MG63 (cell line): Measurements from ENCODE around the gene VPS11. TPM values are rescaled to one million over a fixed set of nuclear protein-coding genes. Genes with fewer than 3 reads are reported as not detected.
A peak's percentile ranks its signal among the peaks of the same experiment; 100 is the strongest.

Experiments used
- DNase-seq: peaks from one replicate; pipeline ENCODE4 v3.0.0-alpha.2; 2020
- H3K27me3 ChIP-seq: fragments of 250-450 bp; sonication (Bioruptor Pico); 2 replicates; pipeline ENCODE4 v1.5.1; 2020; ENCODE audit warnings: mild to moderate bottlenecking, moderate library complexity
- H3K36me3 ChIP-seq: fragments of 250-450 bp; sonication (Bioruptor Pico); 2 replicates; pipeline ENCODE4 v1.5.1; 2020; ENCODE audit warnings: mild to moderate bottlenecking, moderate library complexity
- H3K4me3 ChIP-seq: fragments of 250-450 bp; sonication (Bioruptor Pico); 2 replicates; pipeline ENCODE4 v1.5.1; 2020; ENCODE audit warnings: mild to moderate bottlenecking, moderate library complexity
- H3K9me3 ChIP-seq: fragments of 250-450 bp; sonication (Bioruptor Pico); 2 replicates; pipeline ENCODE4 v1.5.1; 2020; ENCODE audit warnings: mild to moderate bottlenecking, moderate library complexity
- total RNA-seq: library from RNA; depleted of rRNA; stranded (reverse); fragments of >200 nt; shearing (Covaris generic); gene quantifications from 2 replicates; pipeline ENCODE4 v1.2.3, GENCODE V29; 2014; ENCODE audit warnings: low replicate concordance; rRNA removed

VPS11 gene
- 9.1 and 14.2 TPM in 2 replicates for total RNA-seq

DNA sequence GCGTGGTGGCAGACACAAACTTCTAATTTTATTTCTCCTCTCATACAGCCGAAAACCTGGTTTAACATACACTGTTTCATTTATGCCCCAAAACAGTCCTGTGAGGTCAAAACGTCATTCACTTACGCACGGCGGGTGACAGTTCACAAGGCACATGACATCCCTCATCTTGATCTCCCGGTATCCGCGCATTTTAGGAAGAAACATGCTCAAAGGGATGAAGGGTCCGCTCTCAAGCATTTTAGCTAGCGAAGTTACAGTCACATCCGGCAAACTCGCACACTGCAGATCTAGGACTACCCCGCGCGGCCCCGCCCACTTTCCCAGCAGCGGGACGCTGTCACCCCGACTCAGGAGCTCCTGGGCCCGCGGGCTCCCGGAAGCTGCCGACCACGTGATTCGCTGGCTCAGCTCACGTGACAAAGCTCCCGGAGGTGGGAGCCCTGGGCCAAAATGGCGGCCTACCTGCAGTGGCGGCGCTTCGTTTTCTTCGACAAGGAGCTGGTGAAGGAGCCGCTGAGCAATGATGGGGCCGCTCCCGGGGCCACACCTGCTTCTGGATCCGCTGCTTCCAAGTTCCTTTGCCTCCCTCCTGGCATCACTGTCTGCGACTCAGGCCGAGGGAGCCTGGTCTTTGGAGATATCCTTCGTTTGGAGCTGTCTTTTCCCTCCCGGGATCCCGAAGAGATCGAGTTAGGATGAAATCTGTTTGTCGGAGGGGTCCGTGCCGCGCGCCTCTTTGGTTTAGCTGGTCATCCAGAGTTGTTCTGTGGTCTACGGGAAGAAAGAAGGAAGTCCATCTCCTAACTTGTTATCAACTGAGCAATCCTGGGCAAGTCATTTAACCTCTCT lies at the start of gene VPS11:
TSS of gene VPS11 (plus strand) at position 448 of the 852 bp plus-strand sequence. CDS start at position 454, 6 bp downstream.
- peak; percentile 98 for DNase-seq
- Histone ChIP-seq H3K36me3 (peaks cover 13% of the 10 kb centered on the region), H3K4me3 (peak within 1 kb of the TSS; percentile 96), H3K9me3 (no peaks in the 10 kb centered on the region), H3K27me3 (no peaks in the 10 kb centered on the region)

DNA sequence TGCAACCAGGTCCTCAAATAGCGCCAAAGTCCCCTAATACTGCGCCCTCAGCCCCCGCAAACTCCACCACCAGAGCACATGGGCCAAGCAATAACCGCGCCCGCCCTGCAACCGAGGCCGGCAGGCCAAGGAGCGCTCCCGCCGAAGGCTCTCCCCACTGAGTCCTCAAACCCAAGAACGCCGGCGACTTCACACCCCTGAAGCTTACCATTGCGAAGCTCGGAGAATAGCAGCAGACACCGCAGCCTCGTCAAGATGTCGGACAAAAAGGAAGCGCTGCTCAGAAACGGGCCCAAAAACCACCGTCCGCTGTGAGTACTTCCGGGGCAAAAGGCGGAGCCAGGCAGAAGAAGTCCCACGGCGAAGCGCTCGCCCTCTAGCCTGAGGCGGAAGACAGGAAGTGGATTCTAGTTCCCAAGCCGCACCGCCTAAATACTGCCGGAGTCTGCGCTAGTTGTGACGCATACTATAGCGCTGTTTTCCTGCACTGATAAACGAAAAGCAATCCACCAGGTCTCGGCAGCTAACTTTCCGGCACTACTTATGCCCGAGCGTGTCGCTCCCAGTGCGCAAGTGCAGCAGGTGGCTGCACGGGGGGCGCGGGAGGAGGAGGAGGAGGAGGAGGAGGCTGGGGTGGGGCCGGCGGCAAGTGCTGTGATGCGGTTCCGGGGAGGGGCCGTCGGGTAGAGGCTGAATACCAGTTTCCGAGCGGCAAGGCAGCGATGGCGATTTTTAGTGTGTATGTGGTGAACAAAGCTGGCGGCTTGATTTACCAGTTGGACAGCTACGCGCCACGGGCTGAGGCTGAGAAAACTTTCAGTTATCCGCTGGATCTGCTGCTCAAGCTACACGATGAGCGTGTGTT lies 49.3 kb upstream of the VPS11 start, which contains the start of the genes RPS25 and TRAPPC4:
TSS of gene RPS25 (minus strand) at position 270 of the 865 bp plus-strand sequence. CDS start at position 211, 59 bp downstream.
TSS of gene TRAPPC4 (plus strand) at position 693 of the 865 bp plus-strand sequence. CDS start at position 723, 30 bp downstream.
- DNase-seq, result peak; percentile 96
- Histone ChIP-seq H3K4me3 (peak within 1 kb of the TSS; percentile 97), H3K9me3 (no peaks in the 10 kb centered on the region; the same call in 1 of the 2 replicates), H3K27me3 (no peaks in the 10 kb centered on the region), H3K36me3 (peaks cover 75% of the 10 kb centered on the region)

- Histone ChIP-seq H3K27me3 (no peaks in the 10 kb centered on the region), H3K9me3 (no peaks in the 10 kb centered on the region; the same call in 1 of the 2 replicates), H3K36me3 (peaks cover 70% of the 10 kb centered on the region), H3K4me3 (peak overlapping the region; percentile 97)
- DNase-seq, result no peak
These were observed 47.6 kb upstream of the VPS11 start for GRCh38 chr11:119019996-119020395.

DNA sequence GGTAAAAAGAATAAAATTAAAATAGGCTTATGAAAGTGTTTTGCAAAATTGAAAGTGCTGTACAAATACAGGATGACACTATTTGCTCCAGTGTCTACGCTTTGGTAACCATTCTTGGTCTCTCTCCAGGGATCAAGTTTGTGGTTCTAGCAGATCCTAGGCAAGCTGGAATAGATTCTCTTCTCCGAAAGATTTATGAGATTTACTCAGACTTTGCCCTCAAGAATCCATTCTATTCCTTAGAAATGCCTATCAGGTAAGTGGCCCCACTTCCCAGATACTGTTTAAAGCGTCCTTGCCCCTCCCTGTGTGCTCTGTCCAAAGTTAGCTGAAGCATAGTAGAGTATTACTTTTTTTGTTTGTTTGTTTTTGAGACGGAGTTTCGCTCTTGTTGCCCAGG lies 46.0 kb upstream of the VPS11 start:
- no peak for DNase-seq

GRCh38 chr11:119023741-119024140 lies 43.9 kb upstream of the VPS11 start:
- no peak for DNase-seq
- Histone ChIP-seq H3K4me3 (no peak overlapping the region), H3K9me3 (no peaks in the 10 kb centered on the region), H3K36me3 (peaks cover 41% of the 10 kb centered on the region), H3K27me3 (no peaks in the 10 kb centered on the region)

More for the DNA sequence above, 46.0 kb upstream of the VPS11 start:
- peaks cover 56% of the 10 kb centered on the region for H3K36me3 ChIP-seq
- no peak overlapping the region for H3K4me3 ChIP-seq
- no peaks in the 10 kb centered on the region for H3K27me3 ChIP-seq
- no peaks in the 10 kb centered on the region; the same call in 1 of the 2 replicates for H3K9me3 ChIP-seq

DNA sequence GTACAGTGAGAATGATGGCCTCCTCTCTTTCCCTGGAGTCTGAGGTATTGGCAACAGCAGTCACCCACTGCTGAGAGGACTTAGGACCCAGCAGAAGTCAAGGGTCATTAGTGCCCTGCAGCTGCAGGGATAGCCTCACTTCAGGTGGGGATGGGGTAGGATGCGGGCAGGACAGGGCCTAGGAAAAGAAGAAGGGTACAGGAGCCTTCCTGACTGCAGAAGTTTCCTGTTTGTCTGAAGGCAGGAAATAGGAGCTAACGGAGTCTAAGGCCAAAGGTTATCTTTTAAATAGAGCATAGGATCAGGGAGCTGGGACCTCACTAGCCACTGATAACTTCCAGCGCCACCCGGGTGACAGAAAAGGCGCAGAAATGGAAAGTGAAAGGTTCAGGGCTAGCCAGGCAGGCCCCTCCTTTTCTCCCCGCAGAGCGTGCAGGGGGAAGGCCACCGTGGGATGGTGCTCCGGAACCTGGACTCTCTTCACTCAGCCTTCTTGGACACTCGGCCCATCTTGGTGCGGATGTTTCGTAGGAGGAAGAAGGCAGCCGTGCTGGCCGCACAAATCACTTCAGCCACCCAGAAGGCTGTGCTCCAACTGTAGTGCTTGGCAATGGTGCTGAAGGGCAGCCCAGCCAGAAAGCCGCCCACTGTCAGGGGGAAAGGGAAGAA lies 43.1 kb upstream of the VPS11 start:
- Histone ChIP-seq H3K27me3 (no peaks in the 10 kb centered on the region), H3K36me3 (peaks cover 41% of the 10 kb centered on the region), H3K4me3 (no peak overlapping the region), H3K9me3 (no peaks in the 10 kb centered on the region)
- DNase-seq, result no peak

DNA sequence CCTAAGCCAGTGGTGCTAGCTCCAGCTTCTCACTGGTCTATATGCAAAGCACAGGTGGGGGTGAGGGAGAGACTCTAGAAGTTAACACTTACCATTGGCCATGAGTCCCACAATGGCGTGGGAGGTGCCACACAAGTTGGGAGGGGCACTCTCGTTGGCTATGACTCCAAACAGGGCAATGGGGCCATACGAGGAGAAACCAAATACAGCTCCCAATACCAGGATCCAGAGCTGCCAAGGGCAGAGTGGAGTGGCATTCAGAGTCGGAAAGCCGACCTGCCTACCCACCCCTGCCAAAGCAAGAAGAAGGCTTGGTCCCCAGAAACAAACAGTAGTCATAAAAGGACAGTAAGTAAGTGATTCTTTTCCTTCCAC lies 42.5 kb upstream of the VPS11 start:
- Histone ChIP-seq H3K36me3 (peaks cover 37% of the 10 kb centered on the region), H3K4me3 (no peak overlapping the region), H3K9me3 (no peaks in the 10 kb centered on the region), H3K27me3 (no peaks in the 10 kb centered on the region)
- no peak for DNase-seq

DNA sequence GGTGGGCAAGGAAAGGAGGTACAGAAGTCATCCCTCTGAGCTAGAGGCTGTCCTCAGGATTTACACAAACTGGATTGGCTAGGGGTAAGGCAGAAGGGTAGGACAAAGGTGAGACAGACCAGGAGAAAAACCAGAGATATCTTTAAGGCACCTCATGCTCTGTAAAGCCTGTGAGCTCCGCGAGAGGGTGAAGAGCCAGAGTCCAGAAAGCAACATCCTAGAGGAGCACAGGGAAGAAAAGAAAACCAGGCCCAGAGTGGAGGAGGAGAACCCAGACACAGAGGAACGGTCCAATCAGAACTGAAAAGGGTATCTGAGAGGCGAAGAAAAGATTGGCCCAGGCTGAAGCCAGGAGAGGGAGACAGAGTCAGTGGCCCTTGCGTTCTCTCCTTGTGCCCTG lies 42.1 kb upstream of the VPS11 start:
- Histone ChIP-seq H3K4me3 (no peak overlapping the region), H3K36me3 (peaks cover 36% of the 10 kb centered on the region), H3K27me3 (no peaks in the 10 kb centered on the region), H3K9me3 (no peaks in the 10 kb centered on the region)
- no peak for DNase-seq

DNA sequence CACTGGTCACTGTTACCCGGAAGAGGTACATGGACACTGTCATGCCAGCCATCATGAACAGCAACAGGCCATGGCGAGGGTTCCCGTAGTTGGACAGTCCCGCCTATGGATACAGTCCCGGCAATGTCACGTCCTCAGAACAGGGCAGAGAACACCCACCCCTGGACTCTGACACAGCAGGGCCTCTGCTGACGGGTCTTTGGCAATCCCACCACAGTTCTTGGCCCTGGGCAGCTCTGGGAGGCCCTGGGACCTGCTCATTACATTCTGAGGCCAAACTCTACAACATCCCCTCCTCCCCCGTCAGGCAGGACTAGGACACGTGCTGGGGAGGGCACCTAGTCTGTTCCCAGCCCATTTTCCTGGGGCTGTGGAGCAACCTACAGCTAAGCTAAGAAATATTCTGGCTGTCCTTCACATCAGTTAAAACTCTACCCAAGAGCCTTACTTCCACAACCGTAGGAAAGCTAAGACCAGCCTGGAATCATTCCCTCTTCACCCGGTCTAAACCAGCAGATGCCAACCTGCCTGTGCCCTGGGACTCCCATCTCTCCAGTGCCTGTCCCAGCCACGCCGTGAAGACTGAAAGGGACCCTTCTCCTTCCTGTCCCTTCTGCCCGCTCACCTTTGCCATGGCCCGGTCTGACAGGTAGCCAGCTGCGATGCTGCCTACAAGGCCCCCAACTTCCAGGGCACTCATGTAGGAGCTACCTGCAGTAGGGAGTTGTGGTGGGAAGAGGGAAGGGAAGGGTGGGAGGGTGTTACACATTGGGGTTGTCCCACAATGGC lies 41.4 kb upstream of the VPS11 start:
- DNase-seq, result no peak
- Histone ChIP-seq H3K36me3 (peaks cover 31% of the 10 kb centered on the region), H3K4me3 (no peak overlapping the region), H3K9me3 (no peaks in the 10 kb centered on the region), H3K27me3 (no peaks in the 10 kb centered on the region)

- Histone ChIP-seq H3K27me3 (no peaks in the 10 kb centered on the region), H3K4me3 (no peak overlapping the region), H3K9me3 (no peaks in the 10 kb centered on the region), H3K36me3 (peaks cover 23% of the 10 kb centered on the region)
- no peak for DNase-seq
These were observed 40.6 kb upstream of the VPS11 start for GRCh38 chr11:119026970-119027369.

DNA sequence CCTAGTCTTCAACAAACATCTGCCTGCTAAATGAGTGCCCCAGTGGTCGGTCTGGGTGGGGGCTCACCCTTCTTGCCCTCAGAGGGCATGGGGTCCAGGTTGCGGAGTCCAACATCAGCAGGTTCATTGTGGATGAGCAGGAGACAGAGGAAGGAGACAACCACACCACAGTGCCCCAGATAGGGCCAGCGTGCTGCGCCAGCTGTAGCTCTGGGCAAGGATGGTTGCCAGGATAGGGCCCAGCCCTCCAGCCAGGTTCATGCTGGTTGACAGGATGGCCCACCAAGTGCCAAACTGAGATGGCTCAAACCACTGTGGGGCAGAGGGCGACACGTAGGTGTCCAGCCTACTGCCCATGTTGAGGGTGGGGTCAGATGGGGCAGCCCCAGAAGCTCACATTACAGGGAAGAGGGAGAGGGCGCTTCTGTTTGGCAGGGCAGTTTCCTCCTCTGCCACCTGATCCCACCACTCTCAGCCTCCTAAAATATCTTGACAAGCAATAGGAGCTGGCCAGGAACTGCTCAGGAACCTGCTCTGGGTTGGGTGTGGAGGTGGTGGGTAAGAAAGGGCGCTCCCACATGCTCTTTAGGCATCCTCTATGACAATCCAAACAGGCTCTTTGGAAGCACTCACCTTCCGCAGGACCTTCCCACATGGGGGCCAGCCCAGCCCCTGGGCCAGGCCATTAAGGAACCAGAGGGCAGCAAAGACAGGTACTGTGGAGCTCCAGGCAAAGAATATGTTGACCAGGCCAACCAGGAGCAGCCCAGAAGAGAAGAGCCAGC lies 39.9 kb upstream of the VPS11 start:
- Histone ChIP-seq H3K4me3 (no peak overlapping the region), H3K36me3 (peaks cover 16% of the 10 kb centered on the region), H3K27me3 (no peaks in the 10 kb centered on the region), H3K9me3 (no peaks in the 10 kb centered on the region)
- DNase-seq, result no peak

DNA sequence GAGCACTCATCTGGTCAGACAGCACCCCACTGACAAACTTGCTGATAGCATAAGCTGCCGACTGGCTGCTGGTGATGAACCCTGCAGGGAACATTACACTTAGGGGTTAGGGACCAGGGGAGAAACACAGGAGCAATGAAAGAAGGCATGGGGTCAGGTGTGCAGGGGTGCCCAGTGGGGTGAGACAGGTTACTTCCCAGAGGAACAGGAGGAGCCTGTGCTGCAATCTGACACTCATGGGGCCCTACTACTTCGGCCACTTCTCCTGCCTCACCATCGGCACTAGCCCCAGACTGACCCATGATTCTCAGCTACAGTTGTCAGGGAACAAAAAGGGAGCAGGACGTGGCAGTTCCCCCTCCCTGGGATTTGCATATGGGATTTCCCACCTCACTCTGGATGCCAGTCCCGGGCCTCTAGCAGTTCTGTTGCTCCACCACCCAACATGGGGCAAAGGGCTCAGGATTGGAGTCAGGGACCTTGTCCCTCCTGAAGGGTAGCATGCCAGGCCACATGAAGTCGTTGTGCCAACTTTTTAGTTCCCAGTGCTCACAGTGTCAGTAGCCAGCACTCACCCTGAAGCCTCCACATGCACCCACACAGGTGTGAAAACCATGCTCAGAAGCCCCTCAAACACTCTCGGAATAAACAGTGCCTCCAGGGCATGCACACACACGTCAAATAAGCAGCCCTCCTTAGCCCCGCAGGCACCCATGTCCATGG lies 39.1 kb upstream of the VPS11 start:
- H3K4me3 ChIP-seq, result no peak overlapping the region
- H3K36me3 ChIP-seq, result peaks cover 10% of the 10 kb centered on the region
- no peaks in the 10 kb centered on the region for H3K27me3 ChIP-seq
- H3K9me3 ChIP-seq, result no peaks in the 10 kb centered on the region
- DNase-seq, result no peak

- no peaks in the 10 kb centered on the region for H3K27me3 ChIP-seq
- DNase-seq, result no peak
- H3K4me3 ChIP-seq, result no peak overlapping the region
- H3K36me3 ChIP-seq, result peaks cover 5% of the 10 kb centered on the region
- no peaks in the 10 kb centered on the region for H3K9me3 ChIP-seq
These were observed 38.6 kb upstream of the VPS11 start for GRCh38 chr11:119029069-119029339.

DNA sequence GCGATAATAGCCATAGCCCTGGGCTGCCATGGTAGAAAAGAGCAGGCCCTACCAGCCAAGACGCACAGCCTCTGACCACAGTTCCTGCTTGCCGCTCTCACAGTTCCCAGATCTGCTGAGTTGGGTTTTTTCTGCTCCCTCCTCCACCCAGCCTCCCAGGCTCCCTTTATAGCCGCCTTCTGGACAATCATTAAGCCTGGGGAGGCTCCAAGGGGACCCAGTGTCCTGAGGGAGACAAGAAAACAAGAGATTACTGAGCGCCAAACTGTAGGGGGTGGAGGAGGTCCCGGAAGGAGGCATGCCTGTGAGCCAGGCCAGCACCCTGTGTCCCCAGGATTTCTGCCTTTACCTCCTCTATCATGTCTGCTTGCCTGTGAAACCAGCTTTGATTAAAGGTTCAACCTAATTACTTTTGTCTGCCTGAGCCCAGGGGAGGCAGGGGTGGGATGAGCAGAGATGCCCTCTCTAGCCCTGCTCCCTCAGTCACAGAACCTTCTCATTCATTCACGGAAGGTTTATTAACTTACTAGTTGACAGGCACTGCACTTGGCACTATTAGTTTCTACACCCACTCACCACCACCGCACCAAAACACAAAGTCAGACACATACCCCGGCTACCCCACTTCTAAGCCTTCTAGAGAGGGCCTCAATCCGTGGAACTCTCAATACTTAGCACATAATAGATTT lies 38.1 kb upstream of the VPS11 start:
- DNase-seq, result no peak
- Histone ChIP-seq H3K27me3 (no peaks in the 10 kb centered on the region), H3K9me3 (no peaks in the 10 kb centered on the region), H3K36me3 (peaks cover 4% of the 10 kb centered on the region), H3K4me3 (peak overlapping the region; percentile 77)

- H3K27me3 ChIP-seq, result no peaks in the 10 kb centered on the region
- H3K36me3 ChIP-seq, result peaks cover 3% of the 10 kb centered on the region
- H3K9me3 ChIP-seq, result no peaks in the 10 kb centered on the region
- DNase-seq, result no peak
- H3K4me3 ChIP-seq, result peak overlapping the region; percentile 77
These were observed 37.6 kb upstream of the VPS11 start for GRCh38 chr11:119030029-119030328.
